K562 (cell line): ENCODE results near the gene SELENOI. TPM values are rescaled to one million over a fixed set of nuclear protein-coding genes. Genes with fewer than 3 reads are reported as not detected.

Experiments
- ATAC-seq: fragments of 200-7000 bp; cut with Tn5 transposase; 3 replicates; pipeline ENCODE4 v1.9.1; 2020; ENCODE audit warnings: moderate library complexity
- BruUV-seq: library from RNA; stranded (reverse); fragments of 400-500 nt; replicated peaks from 2 replicates; lab custom pipeline; 2021; lab: Mats Ljungman, UMichigan
- CTCF ChIA-PET: fragments of 300-600 bp; formaldehyde crosslinking; extraction: SDS; loops from one replicate; lab custom pipeline; 2021; ENCODE audit warnings: low intra/inter-chr PET ratio; lab: Yijun Ruan, JAX
- POLR2A ChIA-PET: fragments of 300-600, 350-650 bp; sonication (Branson Sonifier 250); formaldehyde crosslinking; extraction: SDS; loops from one replicate; lab custom pipeline; 2021; ENCODE audit warnings: antibody characterized with exemption, inconsistent platforms; lab: Yijun Ruan, JAX
- DNase-seq, 4 experiments: peaks; one replicate each; pipeline versions ENCODE4 v3.0.0 to v3.0.0-alpha.2; 2011 to 2018; ENCODE audit warnings: low spot score in 3 of 4, mixed read lengths in 3 of 4; ENCODE audit errors: extremely low read depth in 1 of 4
- FAIRE-seq: peaks from 2 replicates; lab custom pipeline; 2011; peaks lifted over from hg19 to GRCh38; lab: Jason Lieb, UNC
- H2AFZ ChIP-seq: 2 replicates; pipeline ENCODE4 v1.6.0; 2011; ENCODE audit warnings: low read depth, low read length, control low read depth, inconsistent platforms
- H3K27ac ChIP-seq: fragments of 200-600 bp; 3 replicates; pipeline ENCODE4 v1.8.0; 2011; ENCODE audit warnings: low read depth, mild to moderate bottlenecking, control low read depth, inconsistent platforms, low read length, moderate library complexity, mixed read lengths; ENCODE audit errors: extremely low read depth
- H3K27me3 ChIP-seq, 2 experiments: fragments of 300-600 bp in 1 of 2; 2 replicates in 1 of 2; 3 replicates in 1 of 2; pipeline versions ENCODE4 v1.6.0 to v1.8.0; 2011; ENCODE audit warnings: inconsistent platforms in 2 of 2, low read length in 2 of 2, mild to moderate bottlenecking in 1 of 2, mixed read lengths in 1 of 2, moderate library complexity in 1 of 2; ENCODE audit not compliant: control insufficient read depth in 2 of 2, insufficient read depth in 2 of 2
- H3K36me3 ChIP-seq: fragments of 300-600 bp; 3 replicates; pipeline ENCODE4 v1.8.0; 2011; ENCODE audit warnings: mild to moderate bottlenecking, low read length, inconsistent platforms; ENCODE audit not compliant: control insufficient read depth, insufficient read depth
- H3K4me1 ChIP-seq, 2 experiments: fragments of 200-600 bp in 1 of 2; replicated peaks in 1 of 2; 2 replicates in 1 of 2; 3 replicates in 1 of 2; pipeline versions ENCODE4 v1.5.1 to v1.8.0; 2011; ENCODE audit warnings: inconsistent platforms in 2 of 2, low read length in 2 of 2, mild to moderate bottlenecking in 1 of 2, mixed read lengths in 1 of 2, moderate library complexity in 1 of 2; ENCODE audit not compliant: control insufficient read depth in 2 of 2, insufficient read depth in 2 of 2
- H3K4me2 ChIP-seq: 2 replicates; pipeline ENCODE4 v1.6.1; 2011; ENCODE audit warnings: low read length, control low read depth, inconsistent platforms, mixed read lengths; ENCODE audit not compliant: insufficient read depth
- H3K4me3 ChIP-seq: fragments of 200-600 bp; sonication (generic), shearing (Covaris generic); 2 replicates; pipeline ENCODE4 v1.5.1; 2016; ENCODE audit warnings: control low read depth, inconsistent platforms
- H3K79me2 ChIP-seq: fragments of 200-600 bp; 3 replicates; pipeline ENCODE4 v1.8.0; 2011; ENCODE audit warnings: low read length, inconsistent platforms; ENCODE audit not compliant: control insufficient read depth, insufficient read depth
- H3K9ac ChIP-seq, 2 experiments: 2 replicates each; pipeline versions ENCODE4 v1.6.0 to v1.6.1; 2011; ENCODE audit warnings: low read depth in 2 of 2, low read length in 2 of 2, control low read depth in 1 of 2, inconsistent platforms in 1 of 2, mild to moderate bottlenecking in 1 of 2, mixed read lengths in 1 of 2; ENCODE audit not compliant: insufficient read depth in 1 of 2
- H3K9me1 ChIP-seq: one replicate; pipeline ENCODE4 v1.6.0; 2011; ENCODE audit warnings: inconsistent platforms, mild to moderate bottlenecking, low read length, moderate library complexity; ENCODE audit not compliant: control insufficient read depth, insufficient read depth
- H3K9me3 ChIP-seq: replicated peaks from 2 replicates; pipeline ENCODE4 v1.5.1; 2011; ENCODE audit warnings: low read depth, low read length, inconsistent platforms; ENCODE audit not compliant: control insufficient read depth, insufficient read depth
- H4K20me1 ChIP-seq: replicated peaks from 2 replicates; pipeline ENCODE4 v1.6.1; 2011; ENCODE audit warnings: low read length, inconsistent platforms, mixed read lengths; ENCODE audit not compliant: control insufficient read depth, insufficient read depth
- ARHGAP35 ChIP-seq: fragments of 450-650 bp; IDR thresholded peaks from 2 replicates; pipeline ENCODE4 v1.6.1; 2018; ENCODE audit not compliant: partially characterized antibody
- FOXO4 ChIP-seq: fragments of 450-650 bp; formaldehyde crosslinking; IDR thresholded peaks from 2 replicates; pipeline ENCODE4 v1.4.0; 2020; ENCODE audit warnings: mild to moderate bottlenecking, moderate library complexity
- GTF2E2 ChIP-seq: fragments of 200-800 bp; sonication (Bioruptor generic); IDR thresholded peaks from 2 replicates; pipeline ENCODE4 v1.6.1; 2016; ENCODE audit warnings: missing genetic modification characterization, missing compliant biosample characterization
- HDAC8 ChIP-seq: fragments of 450-650 bp; IDR thresholded peaks from 2 replicates; pipeline ENCODE4 v1.6.1; 2016; ENCODE audit warnings: mild to moderate bottlenecking, missing genetic modification characterization, moderate library complexity, missing compliant biosample characterization
- HMG20A ChIP-seq: fragments of 450-650 bp; formaldehyde crosslinking; conservative IDR thresholded peaks from 2 replicates; pipeline ENCODE4 v1.4.0; 2020; ENCODE audit warnings: mild to moderate bottlenecking, mixed read lengths
- KAT8 ChIP-seq: fragments of 450-650 bp; IDR thresholded peaks from 2 replicates; pipeline ENCODE4 v1.6.1; 2016; ENCODE audit warnings: low read depth, mild to moderate bottlenecking
- KLF1 ChIP-seq: fragments of 450-650 bp; IDR thresholded peaks from 2 replicates; pipeline ENCODE4 v1.6.1; 2016; ENCODE audit warnings: missing genetic modification characterization, missing compliant biosample characterization
- LCOR ChIP-seq: sonication (generic); formaldehyde crosslinking; IDR thresholded peaks from 2 replicates; pipeline ENCODE4 v1.8.0; 2022; ENCODE audit warnings: mild to moderate bottlenecking, missing genetic modification reagents
- NCOA2 ChIP-seq, 2 experiments: fragments of 450-650 bp; IDR thresholded peaks; 2 replicates each; pipeline ENCODE4 v1.6.1; 2018; ENCODE audit warnings: mild to moderate bottlenecking in 2 of 2, moderate library complexity in 1 of 2; ENCODE audit not compliant: partially characterized antibody in 2 of 2
- PCBP2 ChIP-seq: fragments of 200-400 bp; formaldehyde crosslinking; IDR thresholded peaks from 2 replicates; pipeline ENCODE4 v1.6.1; 2018; ENCODE audit warnings: low read length, low read depth, mild to moderate bottlenecking, moderate library complexity; ENCODE audit not compliant: poor library complexity, severe bottlenecking
- POLR2H ChIP-seq: IDR thresholded peaks from 2 replicates; pipeline ENCODE4 v1.6.1; 2016; ENCODE audit warnings: missing genetic modification characterization, low read depth, mild to moderate bottlenecking, control low read depth, missing compliant biosample characterization, moderate library complexity
- POLR3A ChIP-seq: IDR thresholded peaks from 2 replicates; pipeline ENCODE4 v1.6.1; 2011; ENCODE audit warnings: borderline replicate concordance, mild to moderate bottlenecking, moderate library complexity; ENCODE audit not compliant: insufficient read length, insufficient read depth; ENCODE audit errors: extremely low read depth
- RBM39 ChIP-seq: fragments of 200-400 bp; formaldehyde crosslinking; optimal IDR thresholded peaks from 2 replicates; pipeline ENCODE3; 2018; ENCODE audit warnings: low read depth, low read length
- TAF9B ChIP-seq: fragments of 450-650 bp; IDR thresholded peaks from 2 replicates; pipeline ENCODE4 v1.6.1; 2018; ENCODE audit warnings: mild to moderate bottlenecking; ENCODE audit not compliant: partially characterized antibody
- TOE1 ChIP-seq, 2 experiments: fragments of 450-650 bp in 1 of 2; sonication (generic) in 1 of 2; formaldehyde crosslinking in 1 of 2; IDR thresholded peaks; 2 replicates each; pipeline versions ENCODE4 v1.7.1 to v1.8.0; 2016 to 2022; ENCODE audit warnings: borderline replicate concordance in 2 of 2, mild to moderate bottlenecking in 2 of 2, antibody characterized with exemption in 1 of 2, inconsistent platforms in 1 of 2, low read depth in 1 of 2, missing genetic modification reagents in 1 of 2, moderate library complexity in 1 of 2
- TRIM28 ChIP-seq: fragments of 450-650 bp; IDR thresholded peaks from 2 replicates; pipeline ENCODE4 v1.6.1; 2017
- ZNF124 ChIP-seq: sonication (generic); formaldehyde crosslinking; IDR thresholded peaks from 2 replicates; pipeline ENCODE4 v1.8.1; 2022; ENCODE audit warnings: missing genetic modification reagents
- ZNF324 ChIP-seq: fragments of 250-450 bp; sonication (Bioruptor Pico); IDR thresholded peaks from 2 replicates; pipeline ENCODE4 v1.4.0; 2020; ENCODE audit warnings: mild to moderate bottlenecking
- ZNF354B ChIP-seq: fragments of 250-450 bp; sonication (Bioruptor Pico); IDR thresholded peaks from 2 replicates; pipeline ENCODE4 v1.4.0; 2020
- ZNF436 ChIP-seq: fragments of 250-450, 450-650 bp; sonication (Bioruptor Pico); formaldehyde crosslinking; IDR thresholded peaks from 2 replicates; pipeline ENCODE4 v1.7.0; 2020; ENCODE audit warnings: mild to moderate bottlenecking
- ZNF507 ChIP-seq: conservative IDR thresholded peaks from 2 replicates; pipeline ENCODE4 v1.6.1; 2017; ENCODE audit warnings: missing genetic modification characterization, missing compliant biosample characterization
- WGBS: fragments of 100-300 bp; shearing (Covaris generic); methylation state at CpG from one replicate; pipeline ENCODE4 v1.1.6; 2016; ENCODE audit warnings: low coverage, mixed read lengths; ENCODE audit not compliant: insufficient coverage; ENCODE audit errors: missing lambda C conversion rate; 5-methylcytosine and 5-hydroxymethylcytosine counted together
- in situ Hi-C: fragments of 300-500 bp; cut with MboI; formaldehyde crosslinking; loops from 4 replicates; pipeline ENCODE4 v1.15.0; 2018; ENCODE audit warnings: inconsistent platforms, mixed read lengths
- intact Hi-C: fragments of 100-400 bp; cut with micrococcal nuclease; formaldehyde crosslinking; loops from 2 replicates; pipeline ENCODE4 v1.14.2; 2022
- polyA plus RNA-seq, 8 experiments: library from polyadenylated mRNA; depleted of rRNA in 4 of 8; stranded (reverse) in 5 of 8; unstranded in 3 of 8; fragments of >200 nt; fragmentation: Nextera tagmentation in 2 of 8; fragmentation: Illumina TruSeq in 1 of 8; extraction: Ambion mirVana in 2 of 8; extraction: Trizol in 1 of 8; gene quantifications; 2 replicates each; pipeline versions ENCODE4 v1.2.1 to v1.2.3, GENCODE V29; 2011 to 2014; ENCODE audit warnings: inconsistent platforms in 1 of 8, missing spikeins in 1 of 8
- total RNA-seq, 7 experiments: library from RNA; depleted of rRNA in 6 of 7; stranded (reverse); fragments of >200 nt in 6 of 7; fragmentation: Illumina TruSeq in 2 of 7; extraction: Trizol in 2 of 7; gene quantifications; 2 replicates each; pipeline versions ENCODE4 v1.2.1 to v1.2.3, GENCODE V29; 2011 to 2021; ENCODE audit warnings: low replicate concordance in 1 of 7
- TF ChIP-seq, protein P1 (sequence below): fragments of 450-650 bp; formaldehyde crosslinking; IDR thresholded peaks from 2 replicates; pipeline ENCODE4 v1.4.0; 2022; ENCODE audit warnings: missing genetic modification characterization

SELENOI gene
- total and polyA plus RNA-seq, 9 of the 15 experiments (the other 6 are each of a cell fraction or from before 2014, with no cell fraction given): 9.6 to 46.9 (median 24.4) TPM

- Histone ChIP-seq H3K27ac (peak overlapping the region; percentile 13; the same call in 1 of the 3 replicates), H3K27me3 (no peaks in the 10 kb centered on the region), H3K79me2 (no peaks in the 10 kb centered on the region), H3K9me3 (no peaks in the 10 kb centered on the region), H3K9ac (no peak overlapping the region), H4K20me1 (no peaks in the 10 kb centered on the region), H3K4me2 (no peak overlapping the region), H3K4me3 (no peak overlapping the region), H3K4me1 (peaks cover 10 to 24% of the 10 kb centered on the region in 2 experiments), H3K9me1 (no peaks in the 10 kb centered on the region), H3K36me3 (peaks cover 25% of the 10 kb centered on the region), H2AFZ (no peak overlapping the region)
- in situ Hi-C loops (no loop called here), intact Hi-C loops (loop anchor here (5.0 kb wide), 1 partner anchor 65 kb away; no protein-coding TSS in a partner anchor)
- ChIA-PET CTCF (interaction anchor here (0.6 kb wide), 1 partner anchor 15 kb away, joined by 3 read pairs; no protein-coding TSS in a partner anchor), POLR2A (interaction anchor here (0.6 to 4.0 kb wide), 6 partner anchors 11 to 431 kb away, joined by 3 to 16 read pairs (median 6); no protein-coding TSS in a partner anchor)
- FAIRE-seq (peak; percentile 46), DNase-seq (peak; percentile 55 to 80 (median 58)), ATAC-seq (peak; percentile 85)
- BruUV-seq: no TSS peak
- 0% methylated on average over 5 of the region's 5 CpGs for WGBS
- TF ChIP-seq TRIM28: no peak
- peak in 1 of 2 experiments; percentile 20 for TF ChIP-seq NCOA2 (IDR thresholded peaks at IDR 0.05; ENCODE audit: partially characterized antibody in 2 of 2)
- no peak for TF ChIP-seq HMG20A
- TF ChIP-seq TOE1 (IDR thresholded peaks at IDR 0.05; ENCODE audit: borderline replicate concordance): no peak; the same call in 1 of the 2 replicates
- TF ChIP-seq TOE1 (CRISPR knock-in tag; IDR thresholded peaks at IDR 0.05; ENCODE audit: borderline replicate concordance, low read depth): no peak
- TF ChIP-seq ZNF507 (tag): no peak
- TF ChIP-seq POLR3A: no peak
- TF ChIP-seq GTF2E2 (tag): peak; percentile 75
- no peak for TF ChIP-seq PCBP2
- TF ChIP-seq ZNF324 (CRISPR knock-in tag): no peak
- TF ChIP-seq ZNF436 (CRISPR knock-in tag): no peak
- no peak for TF ChIP-seq POLR2H (tag)
- TF ChIP-seq FOXO4 (CRISPR knock-in tag): no peak
- no peak for TF ChIP-seq LCOR (CRISPR knock-in tag)
- no peak for TF ChIP-seq ZNF354B
- TF ChIP-seq TAF9B: peak; percentile 30
- TF ChIP-seq, protein P1, sequence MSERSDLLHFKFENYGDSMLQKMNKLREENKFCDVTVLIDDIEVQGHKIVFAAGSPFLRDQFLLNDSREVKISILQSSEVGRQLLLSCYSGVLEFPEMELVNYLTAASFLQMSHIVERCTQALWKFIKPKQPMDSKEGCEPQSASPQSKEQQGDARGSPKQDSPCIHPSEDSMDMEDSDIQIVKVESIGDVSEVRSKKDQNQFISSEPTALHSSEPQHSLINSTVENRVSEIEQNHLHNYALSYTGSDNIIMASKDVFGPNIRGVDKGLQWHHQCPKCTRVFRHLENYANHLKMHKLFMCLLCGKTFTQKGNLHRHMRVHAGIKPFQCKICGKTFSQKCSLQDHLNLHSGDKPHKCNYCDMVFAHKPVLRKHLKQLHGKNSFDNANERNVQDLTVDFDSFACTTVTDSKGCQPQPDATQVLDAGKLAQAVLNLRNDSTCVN (CRISPR knock-in tag): no peak
- no peak for TF ChIP-seq ZNF124
- no peak for TF ChIP-seq HDAC8 (tag)
- TF ChIP-seq KAT8: no peak
- no peak for TF ChIP-seq RBM39
- TF ChIP-seq ARHGAP35: no peak
- no peak for TF ChIP-seq KLF1 (tag)
These were observed 50.9 kb downstream of the SELENOI start for GRCh38 chr2:26396734-26397298.
